Activated CD4-positive, alpha-beta memory T cell treated with anti-CD3 and anti-CD28 coated beads for 36 hours (primary cell): ENCODE data around the gene OR52D1. TPM values are rescaled to one million over a fixed set of nuclear protein-coding genes. Genes with fewer than 3 reads are reported as not detected.

Source experiments
- CTCF ChIA-PET: fragments of 350-600 bp; sonication (Branson Sonifier 250); formaldehyde crosslinking; loops from one replicate; lab custom pipeline; 2021; ENCODE audit warnings: antibody characterized with exemption, inconsistent platforms; lab: Charles Lee
- POLR2A ChIA-PET: fragments of 350-600 bp; sonication (Branson Sonifier 250); formaldehyde crosslinking; loops from one replicate; lab custom pipeline; 2021; ENCODE audit warnings: antibody characterized with exemption; lab: Charles Lee
- DNase-seq: peaks from one replicate; pipeline ENCODE4 v3.0.0-alpha.2; 2020
- H3K27ac Mint-ChIP-seq: one replicate; pipeline ENCODE4 v1.8.0; 2021; ENCODE audit warnings: mixed read lengths
- H3K27me3 Mint-ChIP-seq: one replicate; pipeline ENCODE4 v1.8.0; 2021; ENCODE audit warnings: mixed read lengths
- H3K36me3 Mint-ChIP-seq: one replicate; pipeline ENCODE4 v1.8.0; 2021; ENCODE audit warnings: mixed read lengths
- H3K4me1 Mint-ChIP-seq: one replicate; pipeline ENCODE4 v1.8.0; 2021; ENCODE audit warnings: low read depth, mixed read lengths
- H3K4me3 Mint-ChIP-seq: one replicate; pipeline ENCODE4 v1.8.0; 2021; ENCODE audit warnings: mild to moderate bottlenecking, mixed read lengths
- H3K9me3 Mint-ChIP-seq: one replicate; pipeline ENCODE4 v1.8.0; 2021; ENCODE audit warnings: mixed read lengths
- intact Hi-C: fragments of 100-400 bp; cut with micrococcal nuclease; formaldehyde crosslinking; loops from one replicate; pipeline ENCODE4 v1.15.1; 2023
- total RNA-seq, 2 experiments: library from RNA; stranded (reverse); gene quantifications; one replicate each; pipeline ENCODE4 v1.2.3, GENCODE V29; 2021

The OR52D1 gene
- total RNA-seq, 2 experiments from 2014 or later = not detected

- ChIA-PET POLR2A (no interaction called here), CTCF (no interaction called here)
- H3K27me3 Mint-ChIP-seq = no peaks in the 10 kb centered on the region
- intact Hi-C loops = no loop called here
- no peaks in the 10 kb centered on the region for H3K4me1 Mint-ChIP-seq
- H3K27ac Mint-ChIP-seq = no peak overlapping the region
- no peaks in the 10 kb centered on the region for H3K9me3 Mint-ChIP-seq
- no peak overlapping the region for H3K4me3 Mint-ChIP-seq
- H3K36me3 Mint-ChIP-seq = no peaks in the 10 kb centered on the region
- no peak for DNase-seq
These were observed 33.8 kb downstream of the OR52D1 start for GRCh38 chr11:5522308-5522707.

- ChIA-PET POLR2A (no interaction called here), CTCF (no interaction called here)
- H3K27ac Mint-ChIP-seq = no peak overlapping the region
- no peak for DNase-seq
- H3K36me3 Mint-ChIP-seq = no peaks in the 10 kb centered on the region
- no peaks in the 10 kb centered on the region for H3K27me3 Mint-ChIP-seq
- H3K9me3 Mint-ChIP-seq = no peaks in the 10 kb centered on the region
- H3K4me3 Mint-ChIP-seq = no peak overlapping the region
- H3K4me1 Mint-ChIP-seq = no peaks in the 10 kb centered on the region
- intact Hi-C loops = no loop called here
These were observed 36.3 kb downstream of the OR52D1 start for GRCh38 chr11:5524756-5525155.

- H3K4me1 Mint-ChIP-seq = no peaks in the 10 kb centered on the region
- no peaks in the 10 kb centered on the region for H3K27me3 Mint-ChIP-seq
- H3K36me3 Mint-ChIP-seq = no peaks in the 10 kb centered on the region
- intact Hi-C loops = no loop called here
- no peak for DNase-seq
- H3K4me3 Mint-ChIP-seq = no peak overlapping the region
- POLR2A ChIA-PET = no interaction called here
- no peak overlapping the region for H3K27ac Mint-ChIP-seq
- no peaks in the 10 kb centered on the region for H3K9me3 Mint-ChIP-seq
- CTCF ChIA-PET = no interaction called here
These were observed 39.2 kb downstream of the OR52D1 start for GRCh38 chr11:5527716-5528115.

- no peak for DNase-seq
- H3K4me3 Mint-ChIP-seq = no peak overlapping the region
- no peaks in the 10 kb centered on the region for H3K4me1 Mint-ChIP-seq
- H3K27me3 Mint-ChIP-seq = no peaks in the 10 kb centered on the region
- no peaks in the 10 kb centered on the region for H3K36me3 Mint-ChIP-seq
- CTCF ChIA-PET = interaction anchor here (1.1 kb wide), 1 partner anchor 14 kb away, joined by 3 read pairs; no protein-coding TSS in a partner anchor
- H3K9me3 Mint-ChIP-seq = no peaks in the 10 kb centered on the region
- intact Hi-C loops = no loop called here
- H3K27ac Mint-ChIP-seq = no peak overlapping the region
- POLR2A ChIA-PET = no interaction called here
These were observed 40.0 kb downstream of the OR52D1 start for GRCh38 chr11:5528495-5528894.

- no peaks in the 10 kb centered on the region for H3K9me3 Mint-ChIP-seq
- ChIA-PET CTCF (no interaction called here), POLR2A (no interaction called here)
- H3K36me3 Mint-ChIP-seq = no peaks in the 10 kb centered on the region
- no peak overlapping the region for H3K4me3 Mint-ChIP-seq
- H3K4me1 Mint-ChIP-seq = no peaks in the 10 kb centered on the region
- H3K27me3 Mint-ChIP-seq = no peaks in the 10 kb centered on the region
- intact Hi-C loops = no loop called here
- no peak overlapping the region for H3K27ac Mint-ChIP-seq
- no peak for DNase-seq
These were observed 42.8 kb downstream of the OR52D1 start for GRCh38 chr11:5531053-5531831.

- Mint-ChIP-seq H3K9me3 (peaks cover 3% of the 10 kb centered on the region), H3K36me3 (no peaks in the 10 kb centered on the region), H3K27me3 (no peaks in the 10 kb centered on the region), H3K4me3 (no peak overlapping the region), H3K27ac (no peak overlapping the region), H3K4me1 (no peaks in the 10 kb centered on the region)
- no peak for DNase-seq
- POLR2A ChIA-PET = no interaction called here
- CTCF ChIA-PET = no interaction called here
- intact Hi-C loops = no loop called here
These were observed 45.6 kb downstream of the OR52D1 start for GRCh38 chr11:5534046-5534445.

- Mint-ChIP-seq H3K9me3 (peaks cover 3% of the 10 kb centered on the region), H3K27ac (no peak overlapping the region), H3K4me1 (no peaks in the 10 kb centered on the region), H3K4me3 (no peak overlapping the region), H3K36me3 (no peaks in the 10 kb centered on the region), H3K27me3 (peaks cover 3% of the 10 kb centered on the region)
- POLR2A ChIA-PET = no interaction called here
- no peak for DNase-seq
- CTCF ChIA-PET = no interaction called here
- intact Hi-C loops = no loop called here
These were observed 48.0 kb downstream of the OR52D1 start for GRCh38 chr11:5536482-5536881.

Other genes with a start within 250 kb of the OR52D1 start
- not detected for gene HBG1, start 238.8 kb upstream of the OR52D1 start, total RNA-seq
- gene HBG2, start 233.9 kb upstream of the OR52D1 start, total RNA-seq = not detected
- gene HBE1, start 218.7 kb upstream of the OR52D1 start, total RNA-seq = not detected
- gene OR51B4, start 186.7 kb upstream of the OR52D1 start, total RNA-seq = not detected
- gene OR51B2, start 164.4 kb upstream of the OR52D1 start, total RNA-seq = not detected
- not detected for gene OR51B5, start 145.2 kb upstream of the OR52D1 start, total RNA-seq
- not detected for gene OR51B6, start 137.2 kb upstream of the OR52D1 start, total RNA-seq
- gene OR51M1, start 104.9 kb upstream of the OR52D1 start, total RNA-seq = not detected
- gene OR51Q1, start 66.6 kb upstream of the OR52D1 start, total RNA-seq = not detected
- gene OR51I1, start 47.2 kb upstream of the OR52D1 start, total RNA-seq = not detected
- gene OR51I2, start 39.4 kb upstream of the OR52D1 start, total RNA-seq = not detected
- gene UBQLN3, start 21.3 kb downstream of the OR52D1 start, total RNA-seq = not detected
- gene UBQLNL, start 28.0 kb downstream of the OR52D1 start, total RNA-seq = under 1 TPM in 1 of 2 experiments, not detected in 1; 0.17 TPM
- gene OR52H1, start 59.9 kb downstream of the OR52D1 start, total RNA-seq = not detected
- gene OR52B6, start 92.2 kb downstream of the OR52D1 start, total RNA-seq = not detected
- under 1 TPM; 0.74 to 0.97 TPM for gene TRIM6, start 108.0 kb downstream of the OR52D1 start, total RNA-seq
- gene TRIM34, start 136.3 kb downstream of the OR52D1 start, total RNA-seq = 10 to 100 TPM in 1 of 2 experiments, 1 to 10 TPM in 1; 9.6 to 11.9 TPM
- 10 to 100 TPM; 18.9 to 21.0 TPM for gene TRIM5, start 196.4 kb downstream of the OR52D1 start, total RNA-seq
- 100 to 1,000 TPM in 1 of 2 experiments, 10 to 100 TPM in 1; 98.5 to 104 TPM for gene TRIM22, start 201.1 kb downstream of the OR52D1 start, total RNA-seq
- gene OR56B1, start 247.8 kb downstream of the OR52D1 start, total RNA-seq = under 1 TPM; 0.12 to 0.19 TPM